Fibroblast of pulmonary artery (primary cell): Measurements from ENCODE around the gene FLNB.

Experiments
- DNase-seq: peaks from one replicate; pipeline ENCODE4 v3.0.0-alpha.2; 2010; ENCODE audit warnings: low read depth
- H3K4me3 ChIP-seq: replicated peaks from 2 replicates; pipeline ENCODE4 v1.5.1; 2011; ENCODE audit warnings: low read depth, mild to moderate bottlenecking, control low read depth, low read length, moderate library complexity
- TF ChIP-seq, protein P1 (sequence below): IDR thresholded peaks from 2 replicates; pipeline ENCODE4 v1.5.1; 2011; ENCODE audit warnings: mild to moderate bottlenecking, control low read depth, low read length, inconsistent platforms; ENCODE audit errors: missing control alignments

FLNB gene

DNA sequence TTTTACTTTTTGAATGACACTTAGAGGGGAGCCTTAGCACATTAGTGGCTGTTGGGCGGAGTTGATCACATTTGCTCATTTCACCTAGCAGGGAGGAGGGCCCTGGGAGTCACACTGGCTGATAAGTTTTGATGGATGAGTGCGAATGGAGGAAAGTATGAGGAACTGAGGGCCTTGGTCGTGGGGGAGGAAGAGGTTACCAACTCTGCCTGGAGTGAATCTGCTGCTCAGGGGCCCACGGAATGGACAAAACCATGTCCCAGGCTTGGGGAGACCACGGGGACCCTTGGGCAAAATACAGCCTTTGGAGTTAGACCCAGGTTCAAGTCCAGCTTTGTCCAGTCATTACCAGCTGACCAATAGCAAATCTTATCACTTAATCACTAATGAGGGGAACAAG is 5.1 kb upstream of the FLNB start:
- DNase-seq: no peak
- H3K4me3 ChIP-seq: no peak overlapping the region
- TF ChIP-seq, protein P1, sequence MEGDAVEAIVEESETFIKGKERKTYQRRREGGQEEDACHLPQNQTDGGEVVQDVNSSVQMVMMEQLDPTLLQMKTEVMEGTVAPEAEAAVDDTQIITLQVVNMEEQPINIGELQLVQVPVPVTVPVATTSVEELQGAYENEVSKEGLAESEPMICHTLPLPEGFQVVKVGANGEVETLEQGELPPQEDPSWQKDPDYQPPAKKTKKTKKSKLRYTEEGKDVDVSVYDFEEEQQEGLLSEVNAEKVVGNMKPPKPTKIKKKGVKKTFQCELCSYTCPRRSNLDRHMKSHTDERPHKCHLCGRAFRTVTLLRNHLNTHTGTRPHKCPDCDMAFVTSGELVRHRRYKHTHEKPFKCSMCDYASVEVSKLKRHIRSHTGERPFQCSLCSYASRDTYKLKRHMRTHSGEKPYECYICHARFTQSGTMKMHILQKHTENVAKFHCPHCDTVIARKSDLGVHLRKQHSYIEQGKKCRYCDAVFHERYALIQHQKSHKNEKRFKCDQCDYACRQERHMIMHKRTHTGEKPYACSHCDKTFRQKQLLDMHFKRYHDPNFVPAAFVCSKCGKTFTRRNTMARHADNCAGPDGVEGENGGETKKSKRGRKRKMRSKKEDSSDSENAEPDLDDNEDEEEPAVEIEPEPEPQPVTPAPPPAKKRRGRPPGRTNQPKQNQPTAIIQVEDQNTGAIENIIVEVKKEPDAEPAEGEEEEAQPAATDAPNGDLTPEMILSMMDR: no peak

DNA sequence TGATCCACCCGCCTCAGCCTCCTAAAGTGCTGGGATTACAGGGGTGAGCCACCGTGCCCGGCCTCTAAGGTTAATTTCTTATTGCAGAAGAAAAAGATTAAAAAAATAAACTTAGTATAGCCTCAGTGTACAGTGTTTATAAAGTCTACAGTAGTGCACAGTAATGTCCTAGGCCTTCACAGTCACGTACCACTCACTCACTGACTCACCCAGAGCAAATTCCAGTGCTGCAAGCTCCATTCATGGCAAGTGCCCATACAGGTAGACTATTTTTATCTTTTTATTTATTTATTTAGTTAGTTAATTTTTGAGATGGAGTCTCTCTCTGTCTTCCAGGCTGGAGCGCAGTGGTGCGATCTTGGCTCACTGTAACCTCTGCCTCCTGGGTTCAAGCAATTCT is 3.2 kb upstream of the FLNB start:
- DNase-seq: no peak
- TF ChIP-seq, protein P1: no peak
- no peak overlapping the region for H3K4me3 ChIP-seq

DNA sequence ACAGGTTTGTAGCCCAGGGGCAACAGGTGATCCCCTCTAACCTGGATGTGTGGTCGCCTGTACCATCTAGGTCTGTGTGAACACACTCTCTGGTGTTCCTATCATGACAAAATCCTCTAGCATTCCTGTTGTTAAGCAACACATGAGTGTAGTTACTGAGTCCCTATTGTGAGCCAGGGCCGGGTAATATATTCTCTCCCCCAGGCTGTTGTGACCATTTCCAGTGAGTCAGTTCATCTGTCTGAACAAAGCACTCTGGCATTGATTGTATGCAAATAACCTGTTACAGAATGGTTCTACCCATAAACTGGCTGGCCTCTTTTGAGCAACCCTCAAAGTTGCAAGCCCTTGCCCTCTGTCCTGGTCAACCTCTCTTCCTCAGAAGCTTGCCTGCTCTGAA is 2.6 kb upstream of the FLNB start:
- no peak overlapping the region for H3K4me3 ChIP-seq
- peak; percentile 94 for DNase-seq
- TF ChIP-seq, protein P1: no peak

DNA sequence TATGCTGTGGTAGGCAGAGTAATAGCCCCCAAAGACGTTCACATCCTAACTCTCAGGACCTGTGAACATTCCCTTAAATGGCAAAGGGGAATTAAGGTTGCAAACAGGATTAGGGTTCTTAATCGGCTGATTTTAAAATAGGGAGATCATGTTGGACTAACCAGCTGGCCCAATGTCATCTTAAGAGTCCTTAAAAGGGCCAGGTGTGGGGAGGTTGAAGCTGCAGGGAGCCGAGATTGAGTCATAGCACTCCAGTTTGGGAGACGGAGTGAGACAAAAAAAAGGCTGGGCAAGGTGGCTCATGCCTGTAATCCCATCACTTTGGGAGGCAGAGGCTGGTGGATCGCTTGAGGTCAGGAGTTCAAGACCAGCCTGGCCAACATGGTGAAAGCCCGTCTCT is 1.6 kb upstream of the FLNB start:
- TF ChIP-seq, protein P1: no peak

DNA sequence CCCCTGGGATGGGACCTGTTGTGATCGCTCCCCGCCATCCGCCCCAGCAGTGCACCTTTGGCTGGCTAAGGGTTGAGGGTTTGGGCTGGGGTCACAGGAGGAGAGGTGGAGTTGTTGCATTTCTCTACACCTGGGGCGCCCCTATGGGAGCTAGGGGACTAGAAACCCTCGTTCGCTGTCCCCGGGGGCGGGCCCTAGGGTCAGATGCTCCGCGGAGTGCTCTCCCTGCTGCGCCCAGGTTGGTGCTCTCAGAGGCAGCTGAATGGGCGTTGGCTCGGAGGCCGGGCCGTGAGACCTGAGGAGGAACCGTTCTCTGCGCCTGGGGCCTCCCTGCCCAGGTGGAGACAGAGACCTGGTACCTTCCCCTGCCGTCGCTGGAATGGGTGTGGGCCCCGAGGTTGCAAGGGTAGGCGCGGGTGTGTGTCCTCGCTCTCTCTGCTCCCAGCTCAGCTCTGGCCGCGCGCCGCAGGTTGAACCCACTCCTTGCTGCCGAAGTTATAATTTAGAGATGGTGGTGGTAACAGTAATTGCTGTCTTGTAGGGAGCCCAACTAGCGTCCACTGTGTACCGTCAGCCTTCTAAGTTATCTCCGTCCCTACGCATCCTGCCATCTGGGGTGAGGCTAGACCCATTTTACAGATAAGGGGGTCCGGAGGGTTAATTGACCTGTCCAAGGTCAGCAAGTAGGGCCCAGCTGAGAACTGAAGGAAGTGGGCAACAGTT is 965 bp downstream of the FLNB start:
- peak overlapping the region; percentile 98 for H3K4me3 ChIP-seq
- no peak for DNase-seq
- TF ChIP-seq, protein P1: no peak

More for the DNA sequence above, 1.6 kb upstream of the FLNB start:
- DNase-seq: no peak
- no peak overlapping the region for H3K4me3 ChIP-seq

DNA sequence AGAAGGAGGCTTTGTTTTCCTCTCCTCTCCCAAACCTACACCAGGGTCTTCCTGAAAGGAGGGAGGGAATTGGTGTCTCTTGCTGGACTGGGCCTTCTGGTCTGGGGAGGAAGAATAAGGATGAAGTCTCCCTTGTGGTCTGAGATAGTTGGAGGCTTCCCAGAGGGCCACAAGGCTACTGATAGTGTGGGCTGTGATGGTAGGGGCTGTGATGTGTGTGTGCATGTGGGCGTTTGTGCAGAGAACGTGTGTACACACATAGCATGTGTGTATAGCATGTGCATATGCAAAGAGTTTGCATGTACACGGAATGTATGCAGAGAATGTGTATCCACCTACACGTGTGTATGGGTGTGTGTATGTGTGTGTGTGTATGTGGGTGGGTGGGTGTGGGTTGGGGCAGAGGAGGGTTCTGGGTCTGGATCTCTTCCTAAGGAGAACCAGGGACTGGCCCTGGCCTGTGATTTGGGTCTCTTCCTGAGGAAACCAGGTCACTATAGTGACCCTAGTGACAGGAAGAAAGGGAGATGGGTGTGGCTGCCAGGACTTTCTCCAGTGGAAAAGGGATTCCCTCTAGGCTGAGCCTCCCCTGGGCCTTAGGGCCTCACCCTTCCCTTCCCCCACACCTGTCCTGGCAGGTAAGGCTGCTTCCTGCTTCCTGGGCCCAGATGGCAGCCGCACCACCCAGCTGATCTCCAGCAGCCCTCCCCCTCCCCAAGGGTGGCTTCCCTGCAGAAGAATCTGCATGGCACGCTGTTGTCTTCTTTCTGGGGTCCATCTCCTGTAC is 1.7 kb downstream of the FLNB start:
- DNase-seq: no peak
- H3K4me3 ChIP-seq: peak overlapping the region; percentile 98
- TF ChIP-seq, protein P1: no peak

DNA sequence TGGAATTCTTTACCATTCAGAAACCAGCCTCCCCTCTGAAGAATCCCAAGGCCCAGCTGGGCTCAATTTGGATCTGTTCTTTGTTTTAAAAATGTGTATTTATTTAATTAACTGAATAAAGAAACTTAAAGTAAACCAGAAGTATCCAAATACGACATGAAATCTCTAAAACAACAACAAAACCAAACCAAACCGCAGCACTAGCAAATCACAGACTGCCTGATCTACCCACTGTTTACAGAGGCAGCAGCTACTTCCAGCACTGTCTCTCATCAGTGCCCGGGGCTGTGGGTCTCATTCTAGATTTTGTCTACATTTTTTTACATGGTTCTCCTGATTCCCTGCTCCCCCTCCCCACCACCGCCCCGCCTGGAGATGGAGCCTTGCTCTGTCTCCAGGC is 2.3 kb downstream of the FLNB start:
- TF ChIP-seq, protein P1: no peak
- peak overlapping the region; percentile 98 for H3K4me3 ChIP-seq
- DNase-seq: no peak
